Esophagus squamous epithelium (tissue), 4 donors: ENCODE results near the gene SAMM50.

Experiments used
- POLR2A ChIP-seq, 4 donors: fragments of 450-650 bp; IDR thresholded peaks; one replicate each; pipeline ENCODE4 v1.6.1; 2017; ENCODE audit warnings: antibody characterized with exemption in 4 of 4, mild to moderate bottlenecking in 4 of 4, moderate library complexity in 3 of 4
- TF ChIP-seq, protein P1 (sequence below), 6 experiments: fragments of 450-650 bp in 4 of 6; fragments of 200-600 bp in 2 of 6; sonication (generic) in 2 of 6; IDR thresholded peaks; one replicate each; pipeline ENCODE4 v1.5.1; 2016 to 2019; ENCODE audit warnings: antibody characterized with exemption in 6 of 6, mild to moderate bottlenecking in 4 of 6, moderate library complexity in 4 of 6

DNA sequence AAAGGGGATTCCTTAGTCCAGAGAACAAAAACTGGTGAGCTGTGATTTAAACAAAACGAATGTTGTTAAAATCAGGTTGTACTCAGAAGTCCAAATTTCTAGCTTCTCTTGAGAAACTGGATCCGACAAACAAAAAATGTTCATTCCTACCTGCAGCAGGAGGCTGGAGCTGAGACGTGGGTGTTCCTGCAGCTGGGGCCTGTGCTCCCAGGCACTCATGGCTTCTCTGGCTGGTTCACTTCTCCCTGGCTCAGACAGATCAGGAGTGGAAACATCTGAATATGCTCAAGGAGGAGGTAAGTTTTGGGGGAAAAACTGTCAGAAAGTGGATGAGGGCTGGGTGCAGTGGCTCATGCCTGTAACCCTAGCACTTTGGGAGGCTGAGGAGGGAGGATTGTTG lies 44.1 kb downstream of the SAMM50 start:
- TF ChIP-seq POLR2A (IDR thresholded peaks at IDR 0.05): no peak
- TF ChIP-seq, protein P1, sequence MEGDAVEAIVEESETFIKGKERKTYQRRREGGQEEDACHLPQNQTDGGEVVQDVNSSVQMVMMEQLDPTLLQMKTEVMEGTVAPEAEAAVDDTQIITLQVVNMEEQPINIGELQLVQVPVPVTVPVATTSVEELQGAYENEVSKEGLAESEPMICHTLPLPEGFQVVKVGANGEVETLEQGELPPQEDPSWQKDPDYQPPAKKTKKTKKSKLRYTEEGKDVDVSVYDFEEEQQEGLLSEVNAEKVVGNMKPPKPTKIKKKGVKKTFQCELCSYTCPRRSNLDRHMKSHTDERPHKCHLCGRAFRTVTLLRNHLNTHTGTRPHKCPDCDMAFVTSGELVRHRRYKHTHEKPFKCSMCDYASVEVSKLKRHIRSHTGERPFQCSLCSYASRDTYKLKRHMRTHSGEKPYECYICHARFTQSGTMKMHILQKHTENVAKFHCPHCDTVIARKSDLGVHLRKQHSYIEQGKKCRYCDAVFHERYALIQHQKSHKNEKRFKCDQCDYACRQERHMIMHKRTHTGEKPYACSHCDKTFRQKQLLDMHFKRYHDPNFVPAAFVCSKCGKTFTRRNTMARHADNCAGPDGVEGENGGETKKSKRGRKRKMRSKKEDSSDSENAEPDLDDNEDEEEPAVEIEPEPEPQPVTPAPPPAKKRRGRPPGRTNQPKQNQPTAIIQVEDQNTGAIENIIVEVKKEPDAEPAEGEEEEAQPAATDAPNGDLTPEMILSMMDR (IDR thresholded peaks at IDR 0.05): no peak
